CD14-positive monocyte (primary cell): ENCODE measurements around the gene CLDN10. TPM values are rescaled to one million over a fixed set of nuclear protein-coding genes. Genes with fewer than 3 reads are reported as not detected.
A peak's percentile ranks its signal among the peaks of the same experiment; 100 is the strongest.

Experiments used
- DNase-seq, 3 donors: peaks; one replicate each; pipeline ENCODE4 v3.0.0-alpha.2; 2011 to 2022
- H2AFZ ChIP-seq: 2 replicates; pipeline ENCODE4 v1.6.0; 2012; ENCODE audit warnings: mild to moderate bottlenecking, low read depth, low read length, inconsistent platforms; ENCODE audit not compliant: insufficient read depth, poor library complexity, severe bottlenecking
- H3K27ac ChIP-seq, 2 donors: 1 replicate in 1 of 2; 2 replicates in 1 of 2; pipeline ENCODE4 v1.5.1; 2012 to 2013; ENCODE audit warnings: low read length in 2 of 2, control low read depth in 1 of 2, inconsistent platforms in 1 of 2, low read depth in 1 of 2, mild to moderate bottlenecking in 1 of 2
- H3K27me3 ChIP-seq, 2 donors: one replicate each; pipeline versions ENCODE4 v1.6.0 to v1.6.1; 2011 to 2013; ENCODE audit warnings: low read length in 2 of 2; ENCODE audit not compliant: control insufficient read depth in 2 of 2, insufficient read depth in 2 of 2
- H3K36me3 ChIP-seq, 2 donors: replicated peaks in 1 of 2; 1 replicate in 1 of 2; 2 replicates in 1 of 2; pipeline versions ENCODE4 v1.5.1 to v1.6.1; 2012 to 2013; ENCODE audit warnings: low read length in 2 of 2, control low read depth in 1 of 2, inconsistent platforms in 1 of 2, mild to moderate bottlenecking in 1 of 2; ENCODE audit not compliant: insufficient read depth in 2 of 2, control insufficient read depth in 1 of 2
- H3K4me1 ChIP-seq, 2 donors: 1 replicate in 1 of 2; 2 replicates in 1 of 2; pipeline versions ENCODE4 v1.5.1 to v1.6.1; 2012 to 2013; ENCODE audit warnings: low read length in 2 of 2, control low read depth in 1 of 2, inconsistent platforms in 1 of 2, mild to moderate bottlenecking in 1 of 2, moderate library complexity in 1 of 2; ENCODE audit not compliant: insufficient read depth in 2 of 2, control insufficient read depth in 1 of 2
- H3K4me2 ChIP-seq: replicated peaks from 2 replicates; pipeline ENCODE3; 2012; ENCODE audit warnings: low read length, moderate library complexity, mild to moderate bottlenecking; ENCODE audit not compliant: poor library complexity, severe bottlenecking; ENCODE audit errors: extremely low read depth
- H3K4me3 ChIP-seq, 3 experiments: fragments of 200-600 bp in 1 of 3; sonication (generic) in 1 of 3; replicated peaks in 1 of 3; 1 replicate in 2 of 3; 2 replicates in 1 of 3; pipeline ENCODE4 v1.5.1; 2011 to 2013; ENCODE audit warnings: low read length in 3 of 3, mild to moderate bottlenecking in 3 of 3, control low read depth in 2 of 3, low read depth in 2 of 3, inconsistent platforms in 1 of 3, moderate library complexity in 1 of 3
- H3K79me2 ChIP-seq: 2 replicates; pipeline ENCODE4 v1.6.0; 2012; ENCODE audit warnings: mild to moderate bottlenecking, control low read depth, inconsistent platforms, low read length, moderate library complexity; ENCODE audit not compliant: insufficient read depth
- H3K9ac ChIP-seq: 2 replicates; pipeline ENCODE4 v1.6.0; 2017; ENCODE audit warnings: low read length, mild to moderate bottlenecking; ENCODE audit not compliant: insufficient read depth, poor library complexity, severe bottlenecking
- H3K9me3 ChIP-seq, 2 donors: replicated peaks in 1 of 2; 1 replicate in 1 of 2; 2 replicates in 1 of 2; pipeline versions ENCODE4 v1.5.1 to v1.6.1; 2012 to 2013; ENCODE audit warnings: low read length in 2 of 2, control low read depth in 1 of 2; ENCODE audit not compliant: control insufficient read depth in 1 of 2, insufficient read depth in 1 of 2
- H4K20me1 ChIP-seq: 2 replicates; pipeline ENCODE4 v1.6.0; 2012; ENCODE audit warnings: mild to moderate bottlenecking, low read length, control low read depth, moderate library complexity; ENCODE audit not compliant: insufficient read depth
- H3K27ac Mint-ChIP-seq, 7 donors: one replicate each; pipeline ENCODE4 v1.8.0; 2020; ENCODE audit warnings: mild to moderate bottlenecking in 7 of 7, mixed read lengths in 7 of 7, moderate library complexity in 6 of 7, inconsistent platforms in 2 of 7
- H3K27me3 Mint-ChIP-seq, 3 donors: one replicate each; pipeline ENCODE4 v1.8.0; 2021 to 2022; ENCODE audit warnings: low read depth in 3 of 3, mild to moderate bottlenecking in 3 of 3, mixed read lengths in 3 of 3, moderate library complexity in 3 of 3, inconsistent platforms in 1 of 3
- H3K36me3 Mint-ChIP-seq, 2 donors: one replicate each; pipeline ENCODE4 v1.8.0; 2020; ENCODE audit warnings: mixed read lengths in 2 of 2, inconsistent platforms in 1 of 2, mild to moderate bottlenecking in 1 of 2
- H3K4me1 Mint-ChIP-seq: one replicate; pipeline ENCODE4 v1.8.0; 2020; ENCODE audit warnings: mild to moderate bottlenecking, mixed read lengths
- H3K4me3 Mint-ChIP-seq, 2 donors: one replicate each; pipeline ENCODE4 v1.8.0; 2020; ENCODE audit warnings: mild to moderate bottlenecking in 2 of 2, mixed read lengths in 2 of 2, moderate library complexity in 1 of 2
- H3K9me3 Mint-ChIP-seq, 7 donors: one replicate each; pipeline ENCODE4 v1.8.0; 2020 to 2022; ENCODE audit warnings: mixed read lengths in 7 of 7, mild to moderate bottlenecking in 6 of 7, moderate library complexity in 6 of 7, inconsistent platforms in 2 of 7
- WGBS: methylation state at CpG from one replicate; pipeline ENCODE4 v1.1.5; 2013; ENCODE audit warnings: missing lambda C conversion rate; ENCODE audit not compliant: insufficient coverage; 5-methylcytosine and 5-hydroxymethylcytosine counted together
- intact Hi-C, 2 donors: fragments of 100-400 bp; cut with micrococcal nuclease; formaldehyde crosslinking; loops; one replicate each; pipeline versions ENCODE4 v1.15.0 to v1.15.1; 2023
- polyA plus RNA-seq, 3 donors: library from polyadenylated mRNA; depleted of rRNA in 1 of 3; unstranded in 2 of 3; stranded (reverse) in 1 of 3; fragments of 300-500 nt in 2 of 3; fragments of >200 nt in 1 of 3; fragmentation: Illumina TruSeq in 2 of 3; gene quantifications; 1 replicate in 2 of 3; 2 replicates in 1 of 3; pipeline ENCODE4 v1.2.3, GENCODE V29; 2012 to 2021
- TF ChIP-seq, protein P1 (sequence below): fragments of 200-600 bp; IDR thresholded peaks from one replicate; pipeline ENCODE4 v1.8.0; 2022; ENCODE audit warnings: antibody characterized with exemption, mild to moderate bottlenecking

Gene CLDN10
- polyA plus RNA-seq, 3 donors, result 0.35 TPM; not detected in 2

DNA sequence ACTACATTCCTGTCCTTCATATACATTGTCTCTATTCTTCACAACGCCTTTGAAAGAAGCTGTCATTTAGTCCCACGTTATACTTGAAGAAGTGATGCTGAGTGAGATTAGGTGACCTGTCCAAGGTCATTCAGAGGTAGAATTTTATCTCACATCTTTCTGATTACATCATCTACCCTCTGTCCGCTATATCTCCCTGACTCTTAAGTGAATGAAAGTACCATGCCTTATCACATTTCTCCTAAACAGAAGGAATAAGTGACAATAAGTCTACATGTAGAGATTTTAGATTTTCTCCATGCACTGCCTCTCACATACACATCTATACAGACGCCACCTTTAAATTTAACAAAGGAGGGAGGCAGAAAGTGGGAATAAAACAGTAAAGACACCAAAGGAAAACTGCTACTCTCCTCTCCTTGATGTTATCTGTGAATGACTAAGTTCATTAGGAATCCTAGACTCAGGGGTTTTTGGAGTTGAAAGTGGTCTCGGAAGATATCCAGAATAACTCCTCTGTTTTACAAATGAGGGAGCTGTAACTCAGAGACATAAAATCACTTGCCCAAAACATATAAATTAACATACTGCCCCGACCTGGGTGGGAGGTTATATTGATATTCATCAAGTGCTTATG is 4.9 kb upstream of the CLDN10 start:
- H4K20me1 ChIP-seq, result no peaks in the 10 kb centered on the region
- H3K27ac ChIP-seq, result no peak overlapping the region
- no peaks in the 10 kb centered on the region for H3K9me3 ChIP-seq
- no peaks in the 10 kb centered on the region for H3K36me3 ChIP-seq
- TF ChIP-seq, protein P1, sequence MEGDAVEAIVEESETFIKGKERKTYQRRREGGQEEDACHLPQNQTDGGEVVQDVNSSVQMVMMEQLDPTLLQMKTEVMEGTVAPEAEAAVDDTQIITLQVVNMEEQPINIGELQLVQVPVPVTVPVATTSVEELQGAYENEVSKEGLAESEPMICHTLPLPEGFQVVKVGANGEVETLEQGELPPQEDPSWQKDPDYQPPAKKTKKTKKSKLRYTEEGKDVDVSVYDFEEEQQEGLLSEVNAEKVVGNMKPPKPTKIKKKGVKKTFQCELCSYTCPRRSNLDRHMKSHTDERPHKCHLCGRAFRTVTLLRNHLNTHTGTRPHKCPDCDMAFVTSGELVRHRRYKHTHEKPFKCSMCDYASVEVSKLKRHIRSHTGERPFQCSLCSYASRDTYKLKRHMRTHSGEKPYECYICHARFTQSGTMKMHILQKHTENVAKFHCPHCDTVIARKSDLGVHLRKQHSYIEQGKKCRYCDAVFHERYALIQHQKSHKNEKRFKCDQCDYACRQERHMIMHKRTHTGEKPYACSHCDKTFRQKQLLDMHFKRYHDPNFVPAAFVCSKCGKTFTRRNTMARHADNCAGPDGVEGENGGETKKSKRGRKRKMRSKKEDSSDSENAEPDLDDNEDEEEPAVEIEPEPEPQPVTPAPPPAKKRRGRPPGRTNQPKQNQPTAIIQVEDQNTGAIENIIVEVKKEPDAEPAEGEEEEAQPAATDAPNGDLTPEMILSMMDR, result no peak
- intact Hi-C loops, result no loop called here
- no peak overlapping the region for H3K4me3 ChIP-seq
- Mint-ChIP-seq H3K27me3 (peaks cover 11 to 15% (median 14%) of the 10 kb centered on the region in 3 donors), H3K9me3 (peaks cover 0 to 5% (median 0%) of the 10 kb centered on the region in 7 donors), H3K27ac (peak overlapping the region in 1 of 7 donors; percentile 36), H3K36me3 (peaks cover 0 to 3% of the 10 kb centered on the region in 2 donors), H3K4me3 (no peak overlapping the region), H3K4me1 (peaks cover 21% of the 10 kb centered on the region)
- no peak overlapping the region for H2AFZ ChIP-seq
- no peaks in the 10 kb centered on the region for H3K79me2 ChIP-seq
- DNase-seq, result no peak
- no peak overlapping the region for H3K9ac ChIP-seq
- H3K4me1 ChIP-seq, result peaks cover 7 to 8% of the 10 kb centered on the region in 2 donors
- H3K27me3 ChIP-seq, result peaks cover 4 to 6% of the 10 kb centered on the region in 2 donors
- WGBS, result no CpG with 5 or more reads among the region's 6 CpGs
- no peak overlapping the region for H3K4me2 ChIP-seq

DNA sequence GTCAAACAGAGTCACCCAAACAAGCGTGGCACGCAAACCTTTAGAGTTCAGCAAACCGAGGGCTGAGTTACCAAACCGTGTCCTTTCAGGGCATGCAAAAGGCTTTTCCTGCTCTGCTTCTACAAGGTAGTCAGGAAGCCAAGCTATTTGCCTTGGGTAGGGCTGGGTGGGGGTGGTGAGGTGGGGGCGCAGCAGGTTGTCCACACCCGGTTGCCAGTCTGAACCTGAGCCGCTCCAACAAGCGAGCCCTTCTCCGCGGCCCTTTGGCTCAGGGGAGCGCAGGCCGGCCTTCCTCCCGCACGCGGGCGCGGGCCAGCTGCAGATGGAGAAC is 347 bp upstream of the CLDN10 start:
- 3% methylated on average over 13 of the region's 17 CpGs for WGBS
- intact Hi-C loops, result no loop called here
- peaks cover 28 to 30% of the 10 kb centered on the region in 2 donors for H3K4me1 ChIP-seq
- H3K9me3 ChIP-seq, result no peaks in the 10 kb centered on the region
- peak overlapping the region; percentile 76 for H2AFZ ChIP-seq
- Mint-ChIP-seq H3K4me3 (peak overlapping the region in 1 of 2 donors; percentile 57), H3K27ac (no peak overlapping the region), H3K9me3 (peaks cover 0 to 6% (median 1%) of the 10 kb centered on the region in 7 donors), H3K36me3 (peaks cover 0 to 3% of the 10 kb centered on the region in 2 donors), H3K27me3 (peaks cover 22 to 37% (median 31%) of the 10 kb centered on the region in 3 donors), H3K4me1 (peaks cover 30% of the 10 kb centered on the region)
- H3K27me3 ChIP-seq, result peaks cover 4 to 21% of the 10 kb centered on the region in 2 donors
- H3K27ac ChIP-seq, result no peak overlapping the region
- peak overlapping the region; percentile 83 for H3K4me2 ChIP-seq
- H3K4me3 ChIP-seq, result peak overlapping the region in 1 of 3 experiments; percentile 73
- H3K36me3 ChIP-seq, result no peaks in the 10 kb centered on the region
- TF ChIP-seq, protein P1, result no peak
- no peak overlapping the region for H3K9ac ChIP-seq
- H3K79me2 ChIP-seq, result no peaks in the 10 kb centered on the region
- DNase-seq, result no peak
- no peaks in the 10 kb centered on the region for H4K20me1 ChIP-seq
